HG03460 (cell line): ENCODE data around the gene PGGT1B.
"Not testable (repeated sequence)": the region's sequence is repeated elsewhere in the genome, so short reads cannot be mapped to it uniquely, and the experiment has no call there.

Experiments
- ATAC-seq: cut with Tn5 transposase; IDR thresholded peaks from one replicate; pipeline ENCODE4 v1.9.1; 2021; ENCODE audit not compliant: unreplicated experiment

Gene PGGT1B

GRCh38 chr5:115260248-115260647 is 2.4 kb downstream of the PGGT1B start:
- ATAC-seq: no peak

- no peak for ATAC-seq
Measured at GRCh38 chr5:115257981-115258380, 4.7 kb downstream of the PGGT1B start.

- ATAC-seq: not testable (repeated sequence)
Measured at GRCh38 chr5:115249379-115249778, 13.3 kb downstream of the PGGT1B start.

- peak; percentile 68 for ATAC-seq
Measured at GRCh38 chr5:115246361-115246991, 16.2 kb downstream of the PGGT1B start.

- peak; percentile 66 for ATAC-seq
Measured at GRCh38 chr5:115243412-115243811, 19.3 kb downstream of the PGGT1B start.

- ATAC-seq: no peak
Measured at GRCh38 chr5:115241881-115242642, 20.6 kb downstream of the PGGT1B start.

GRCh38 chr5:115237066-115237465 is 25.6 kb downstream of the PGGT1B start:
- ATAC-seq: no peak

- no peak for ATAC-seq
Measured at GRCh38 chr5:115236599-115236998, 26.1 kb downstream of the PGGT1B start.

- ATAC-seq: no peak
Measured at GRCh38 chr5:115231598-115231997, 31.1 kb downstream of the PGGT1B start.

GRCh38 chr5:115229606-115230005 is 33.1 kb downstream of the PGGT1B start:
- ATAC-seq: no peak

- no peak for ATAC-seq
Measured at GRCh38 chr5:115227281-115227680, 35.4 kb downstream of the PGGT1B start.

GRCh38 chr5:115214541-115214940 is 48.1 kb downstream of the PGGT1B start:
- ATAC-seq: no peak

GRCh38 chr5:115209279-115209678 is 53.4 kb downstream of the PGGT1B start:
- ATAC-seq: peak; percentile 100

- no peak for ATAC-seq
Measured at GRCh38 chr5:115202952-115203351, 59.7 kb downstream of the PGGT1B start.

GRCh38 chr5:115196161-115196560 is 66.5 kb downstream of the PGGT1B start:
- no peak for ATAC-seq

- ATAC-seq: no peak
Measured at GRCh38 chr5:115194676-115195075, 68.0 kb downstream of the PGGT1B start.

GRCh38 chr5:115193295-115193694 is 69.4 kb downstream of the PGGT1B start:
- no peak for ATAC-seq

GRCh38 chr5:115192098-115192497 is 70.6 kb downstream of the PGGT1B start:
- no peak for ATAC-seq

GRCh38 chr5:115191474-115192031 is 71.1 kb downstream of the PGGT1B start:
- no peak for ATAC-seq

GRCh38 chr5:115190388-115190787 is 72.3 kb downstream of the PGGT1B start:
- no peak for ATAC-seq

GRCh38 chr5:115189866-115190265 is 72.8 kb downstream of the PGGT1B start:
- no peak for ATAC-seq

GRCh38 chr5:115186794-115187193 is 75.9 kb downstream of the PGGT1B start:
- no peak for ATAC-seq
